ENCODE measurements around the gene TMEM179B.
"Not testable (repeated sequence)": the region's sequence is repeated elsewhere in the genome, so short reads cannot be mapped to it uniquely, and the experiment has no call there.

TMEM179B gene, protein sequence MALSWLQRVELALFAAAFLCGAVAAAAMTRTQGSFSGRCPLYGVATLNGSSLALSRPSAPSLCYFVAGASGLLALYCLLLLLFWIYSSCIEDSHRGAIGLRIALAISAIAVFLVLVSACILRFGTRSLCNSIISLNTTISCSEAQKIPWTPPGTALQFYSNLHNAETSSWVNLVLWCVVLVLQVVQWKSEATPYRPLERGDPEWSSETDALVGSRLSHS

GRCh38 chr11:62787005-62787759 lies at the start of gene TMEM179B:
TSS of gene TMEM179B (plus strand) at chr11:62787402. CDS start at chr11:62787432, 30 bp downstream.
- DNase-seq = peak; percentile 97

- DNase-seq = no peak
Measured at GRCh38 chr11:62747475-62748160, 39.6 kb upstream of the TMEM179B start.

- DNase-seq = not testable (repeated sequence)
Measured at GRCh38 chr11:62749931-62750330, 37.3 kb upstream of the TMEM179B start.

DNA sequence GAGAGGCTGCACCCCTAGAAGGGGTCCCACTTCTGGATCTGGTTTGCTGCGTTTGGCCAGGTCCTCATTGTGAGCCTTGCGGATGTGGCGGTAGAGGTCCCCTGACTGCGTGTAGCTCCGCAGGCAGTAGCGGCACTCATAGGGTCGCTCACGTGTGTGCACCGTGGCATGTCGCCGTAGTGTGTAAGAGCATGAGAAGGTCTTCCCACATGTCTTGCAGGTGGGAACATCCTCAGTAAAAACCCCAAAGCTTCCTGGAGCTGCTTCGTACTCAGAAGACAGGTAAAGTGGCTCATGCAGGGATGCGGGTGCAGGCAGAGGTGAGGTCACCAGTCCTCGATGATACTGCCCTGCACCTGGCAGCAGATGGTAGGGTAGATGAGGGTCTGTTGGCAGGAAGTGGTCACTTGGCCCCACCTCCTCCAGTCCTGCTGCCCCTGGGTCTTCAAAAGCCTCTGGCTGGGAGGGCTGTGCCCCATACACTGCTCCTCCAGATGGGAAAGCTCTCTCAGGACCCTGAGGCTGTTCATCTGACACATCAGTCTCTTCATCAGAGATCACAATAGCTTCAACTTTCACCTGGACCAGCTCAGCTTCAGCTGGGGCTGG lies 34.9 kb upstream of the TMEM179B start:
- DNase-seq = no peak

DNA sequence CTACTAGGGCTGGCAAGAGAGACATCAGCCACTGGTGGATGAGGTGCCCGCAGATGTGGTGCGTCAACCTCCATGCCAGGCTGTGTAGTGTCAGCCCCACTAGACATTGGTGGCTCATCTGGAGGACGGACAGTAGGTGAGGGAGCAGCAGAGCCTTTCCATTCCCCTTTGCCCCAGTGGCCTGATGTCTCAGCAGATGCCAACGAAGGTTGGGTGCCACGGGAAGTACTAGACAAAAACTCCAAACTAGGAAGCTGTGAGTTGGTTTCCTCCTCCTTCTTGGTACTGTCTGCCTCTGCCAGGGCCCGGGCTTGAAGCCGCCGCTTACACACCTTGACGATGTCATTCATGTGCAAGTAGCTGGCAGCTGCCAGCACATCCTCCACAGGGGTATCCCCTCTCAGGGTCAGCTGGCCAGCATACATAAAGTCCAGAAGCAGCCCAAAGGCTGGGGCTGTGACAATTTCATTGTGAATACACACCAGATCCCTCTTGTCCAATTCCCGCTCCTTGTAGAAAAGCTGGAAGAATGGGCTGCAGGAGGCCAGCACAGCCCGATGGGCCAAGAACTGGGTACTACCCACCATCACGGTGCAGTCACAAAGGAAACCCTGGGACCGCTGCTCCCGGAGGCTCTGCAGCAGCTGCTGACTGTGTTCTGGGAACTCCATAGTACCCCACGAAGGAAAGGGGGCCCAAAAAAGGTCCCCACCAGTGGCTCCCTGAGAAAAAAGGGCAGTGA lies 34.0 kb upstream of the TMEM179B start:
- no peak for DNase-seq

GRCh38 chr11:62753736-62754603 lies 33.2 kb upstream of the TMEM179B start, which contains the start of gene ZBTB3:
TSS of gene ZBTB3 (minus strand) at chr11:62754160. CDS start at chr11:62753664, 496 bp downstream.
- peak; percentile 99 for DNase-seq

DNA sequence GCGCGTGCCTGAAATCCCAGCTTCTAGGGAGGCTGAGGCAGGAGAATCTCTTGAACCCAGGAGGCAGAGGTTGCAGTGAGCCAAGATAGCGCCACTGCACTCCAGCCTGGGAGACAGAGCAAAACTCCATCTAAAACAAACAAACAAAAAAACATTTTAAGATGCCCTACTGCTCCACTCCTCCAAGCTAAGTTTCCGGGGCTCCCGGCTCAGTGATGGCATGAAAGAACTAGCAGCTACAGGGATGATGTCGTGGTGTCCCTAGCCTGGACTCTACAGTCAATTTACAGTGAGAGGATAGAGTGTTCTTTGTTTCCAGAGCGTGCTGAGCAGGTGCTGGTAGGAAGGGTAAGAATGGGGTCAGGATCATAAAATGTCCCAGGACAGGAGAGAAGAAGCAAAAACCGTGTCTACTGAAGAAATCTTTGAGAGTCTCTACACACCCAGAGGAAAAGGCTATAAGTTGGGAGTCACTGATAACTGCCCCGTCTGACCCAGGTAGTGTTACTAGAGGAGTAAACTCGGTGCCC lies 32.1 kb upstream of the TMEM179B start:
- DNase-seq = no peak

DNA sequence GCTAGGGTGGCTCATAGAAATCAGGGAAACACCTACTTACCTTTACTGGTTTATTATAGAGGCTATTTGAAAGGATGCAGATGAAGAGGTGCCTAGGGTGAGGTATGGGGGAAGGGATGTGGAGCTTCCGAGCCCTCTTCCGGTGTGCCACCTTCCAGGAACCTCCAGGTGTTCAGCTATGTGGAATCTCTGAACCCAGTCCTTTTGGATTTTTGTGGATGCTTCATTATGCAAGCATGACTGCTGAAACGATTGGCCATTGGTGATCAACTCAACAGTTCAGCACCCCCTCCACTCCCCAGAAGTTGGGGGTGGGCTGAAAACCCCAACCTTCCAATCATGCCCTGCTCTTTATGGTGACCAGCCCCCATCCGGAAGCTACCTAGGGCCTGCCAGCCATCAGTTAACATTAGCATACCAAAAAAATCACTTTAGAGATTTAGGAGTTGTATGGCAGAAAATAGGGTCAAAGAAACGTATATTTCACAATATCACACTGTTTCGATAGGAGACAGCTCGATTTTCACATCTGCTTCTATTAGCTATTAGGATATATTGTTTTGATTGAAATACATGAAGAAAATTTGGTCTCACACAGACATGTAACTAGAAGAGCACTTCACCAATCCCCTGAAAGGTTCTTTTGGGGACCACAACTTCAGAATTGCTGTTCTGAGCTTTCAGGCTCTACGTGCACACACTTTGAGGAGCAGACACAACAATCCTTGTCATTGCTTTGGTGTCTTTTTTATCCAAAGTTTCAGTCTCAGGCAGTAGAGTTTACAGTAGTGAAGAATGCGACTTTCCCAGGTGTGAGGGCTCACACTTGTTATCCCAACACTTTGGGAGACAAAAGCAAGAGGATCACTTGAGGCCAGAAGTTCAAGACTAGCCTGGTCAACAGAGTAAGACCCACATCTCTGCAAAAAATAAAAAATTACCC lies 29.1 kb upstream of the TMEM179B start:
- no peak for DNase-seq

GRCh38 chr11:62760867-62761227 lies 26.4 kb upstream of the TMEM179B start:
- DNase-seq = not testable (repeated sequence)

DNA sequence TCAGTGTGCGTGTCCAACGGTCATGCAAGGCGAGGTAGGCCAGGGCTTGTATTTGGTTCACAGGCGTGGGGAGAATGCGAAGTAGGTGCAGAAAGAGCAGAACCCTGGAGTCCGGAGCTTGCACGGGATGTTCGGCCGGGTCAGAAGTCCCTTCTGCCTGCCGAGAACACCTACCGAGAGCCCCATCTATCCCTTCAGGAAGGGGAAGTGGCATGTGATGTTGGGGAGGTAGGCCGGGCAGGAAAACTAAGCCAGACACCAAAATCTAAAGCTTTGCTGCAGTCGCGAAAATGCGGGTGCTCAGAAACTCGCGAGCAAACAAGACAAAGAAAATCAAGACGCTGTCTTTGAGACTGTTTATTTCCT lies 16.4 kb upstream of the TMEM179B start:
- DNase-seq = peak; percentile 59

DNA sequence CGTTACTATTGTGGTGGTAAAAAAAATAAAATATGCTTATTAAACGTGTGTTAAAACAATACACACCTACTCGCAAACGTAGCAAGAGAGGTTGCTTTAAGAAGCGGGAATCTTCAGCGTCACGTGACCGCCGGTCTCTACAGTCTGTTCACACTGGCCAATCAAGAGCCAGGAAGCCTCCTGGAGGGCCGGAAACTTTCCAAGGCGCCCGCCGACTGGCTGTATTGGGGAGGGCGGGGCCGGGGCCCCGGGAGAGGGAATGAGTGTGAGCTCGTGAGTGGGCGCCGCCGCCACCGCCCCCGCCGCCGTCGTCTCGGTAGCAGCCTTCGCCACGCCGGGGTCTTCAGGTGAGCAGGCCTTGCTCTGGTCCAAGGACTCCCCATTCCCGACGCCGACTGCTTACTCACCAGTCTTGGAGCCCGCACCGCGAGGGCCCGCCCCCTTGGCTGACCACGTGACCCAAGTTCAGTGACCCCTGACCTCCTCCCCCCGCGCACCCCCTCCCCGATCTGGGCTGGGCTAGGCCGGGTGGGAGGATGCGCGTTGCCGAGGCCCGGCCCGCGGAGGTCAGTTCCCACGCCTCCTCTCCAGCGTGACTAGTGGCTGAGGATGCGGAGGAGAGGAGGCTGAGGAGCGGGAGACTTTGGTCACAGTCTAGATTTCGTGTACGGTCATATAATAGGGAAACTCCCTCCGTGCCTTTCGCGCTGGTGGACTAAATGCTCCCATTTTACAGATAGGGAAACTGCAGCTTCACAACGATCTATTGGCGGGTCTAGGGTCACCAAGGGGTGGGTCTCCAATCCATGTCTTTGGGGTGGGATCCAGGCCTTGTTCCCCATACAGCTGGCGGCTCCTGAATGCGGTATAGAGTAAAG lies 15.8 kb upstream of the TMEM179B start, which contains the start of gene TAF6L:
Gene TAF6L, plus strand, starts transcription at position 253 of the 878 bp plus-strand sequence. CDS start 4,388 bp downstream, outside the sequence.
- DNase-seq = peak; percentile 99

DNA sequence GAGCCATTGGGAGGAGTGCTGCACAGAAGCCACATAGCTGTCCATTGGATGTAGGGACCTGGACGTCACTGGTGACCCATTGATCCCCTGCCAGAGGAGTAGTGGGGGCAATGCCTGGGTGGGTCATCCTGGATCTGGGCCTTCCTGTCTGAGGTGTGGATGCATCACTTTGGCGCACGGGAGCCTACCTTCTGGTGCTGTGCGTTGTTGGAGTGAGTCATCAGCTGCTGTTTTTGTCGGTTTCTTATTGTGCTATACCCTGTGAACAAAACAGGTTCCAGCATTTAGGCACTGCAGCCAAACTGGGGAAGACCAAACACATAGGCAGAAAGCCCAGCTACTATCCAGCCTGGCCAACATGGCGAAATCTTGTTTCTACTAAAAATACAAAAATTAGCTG lies 12.8 kb upstream of the TMEM179B start:
- DNase-seq = no peak

GRCh38 chr11:62775646-62776045 lies 11.6 kb upstream of the TMEM179B start:
- no peak for DNase-seq

- DNase-seq = no peak
Measured at GRCh38 chr11:62777389-62777788, 9.8 kb upstream of the TMEM179B start.

GRCh38 chr11:62778441-62778840 lies 8.8 kb upstream of the TMEM179B start:
- no peak for DNase-seq

GRCh38 chr11:62782753-62783152 lies 4.4 kb upstream of the TMEM179B start:
- DNase-seq = no peak

DNA sequence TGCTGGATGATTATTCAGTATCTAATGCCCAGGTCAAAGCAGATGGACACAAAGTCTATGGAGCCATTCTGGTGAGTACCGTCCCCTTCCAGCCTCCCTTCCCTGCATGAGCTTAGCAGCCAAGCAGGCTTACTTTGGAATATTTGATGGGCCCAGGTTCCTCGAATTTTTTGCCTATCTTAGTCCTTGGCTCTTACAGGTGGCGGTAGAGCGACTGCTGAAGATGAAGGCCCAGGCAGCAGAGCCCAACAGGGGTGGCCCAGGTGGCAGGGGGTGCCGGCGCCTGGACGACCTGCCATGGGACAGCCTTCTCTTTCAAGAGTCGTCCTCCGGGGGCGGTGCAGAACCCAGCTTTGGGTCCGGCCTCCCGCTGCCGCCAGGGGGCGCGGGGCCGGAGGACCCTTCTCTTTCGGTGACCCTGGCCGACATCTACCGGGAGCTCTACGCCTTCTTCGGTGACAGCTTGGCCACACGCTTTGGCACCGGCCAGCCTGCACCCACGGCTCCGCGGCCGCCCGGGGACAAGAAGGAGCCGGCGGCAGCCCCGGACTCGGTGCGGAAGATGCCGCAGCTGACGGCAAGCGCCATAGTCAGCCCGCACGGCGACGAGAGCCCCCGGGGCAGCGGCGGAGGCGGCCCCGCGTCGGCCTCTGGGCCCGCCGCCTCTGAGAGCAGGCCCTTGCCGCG lies 741 bp upstream of the TMEM179B start:
- DNase-seq = peak; percentile 92

- no peak for DNase-seq
Measured at GRCh38 chr11:62788991-62789390, 1.8 kb downstream of the TMEM179B start.
